Loucy (cell line): ENCODE results near the gene OXLD1.

Experiments
- CTCF ChIP-seq: fragments of 200-600 bp; sonication (generic); conservative IDR thresholded peaks from 2 replicates; pipeline ENCODE4 v1.5.1; 2014; ENCODE audit warnings: mild to moderate bottlenecking, antibody characterized with exemption, low read length
- EZH2phosphoT487 ChIP-seq: fragments of 200-600 bp; IDR thresholded peaks from 2 replicates; pipeline ENCODE4 v1.6.1; 2018; ENCODE audit warnings: antibody characterized with exemption, mild to moderate bottlenecking, moderate library complexity, borderline replicate concordance

DNA sequence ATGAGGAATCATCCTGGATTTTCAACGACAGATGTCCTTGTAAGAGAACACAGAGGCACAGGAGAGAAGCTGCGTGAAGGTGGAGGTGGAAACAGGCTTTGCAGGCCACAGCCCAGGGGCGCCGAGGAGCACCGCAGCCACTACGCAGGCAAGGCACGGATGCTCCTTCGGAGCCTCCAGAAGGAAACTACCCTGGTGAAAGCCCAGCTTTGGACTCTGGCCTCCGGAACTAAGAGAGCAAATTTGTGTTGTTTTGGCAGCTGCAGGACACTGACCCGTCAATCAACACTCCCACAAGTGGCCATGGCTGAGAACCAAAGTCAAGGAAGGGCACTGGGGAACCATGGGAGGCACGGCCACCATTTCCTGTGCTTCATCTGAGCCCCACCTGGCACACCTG is 13.7 kb upstream of the OXLD1 start:
- no peak for TF ChIP-seq CTCF
- no peak for TF ChIP-seq EZH2phosphoT487
